Smooth muscle cell (in vitro differentiated cells): ENCODE measurements around the gene RELA. TPM values are rescaled to one million over a fixed set of nuclear protein-coding genes. Genes with fewer than 3 reads are reported as not detected.

Source experiments
- DNase-seq: peaks from one replicate; lab custom pipeline; 2025; ENCODE audit not compliant: unreplicated experiment; lab: John Stamatoyannopoulos, UW
- H2AFZ ChIP-seq: fragments of 200-600 bp; sonication (generic); 2 replicates; pipeline ENCODE4 v1.6.0; 2016; ENCODE audit warnings: antibody characterized with exemption, low read depth, mild to moderate bottlenecking
- H3F3A ChIP-seq: fragments of 200-600 bp; sonication (generic); 2 replicates; pipeline ENCODE4 v1.6.0; 2017; ENCODE audit warnings: antibody characterized with exemption, low read depth
- H3K27ac ChIP-seq: fragments of 200-600 bp; sonication (generic); 2 replicates; pipeline ENCODE4 v1.5.1; 2016; ENCODE audit warnings: low read depth, mild to moderate bottlenecking
- H3K27me3 ChIP-seq: fragments of 200-600 bp; sonication (generic); 2 replicates; pipeline ENCODE4 v1.6.1; 2016; ENCODE audit warnings: low read depth, mild to moderate bottlenecking
- H3K36me3 ChIP-seq: fragments of 200-600 bp; sonication (generic); 2 replicates; pipeline ENCODE4 v1.5.1; 2016; ENCODE audit warnings: low read depth
- H3K4me1 ChIP-seq: fragments of 200-600 bp; sonication (generic); 2 replicates; pipeline ENCODE4 v1.5.1; 2016; ENCODE audit warnings: low read depth
- H3K4me2 ChIP-seq: fragments of 200-600 bp; sonication (generic); 2 replicates; pipeline ENCODE4 v1.6.0; 2016; ENCODE audit warnings: mild to moderate bottlenecking
- H3K4me3 ChIP-seq: fragments of 200-600 bp; sonication (generic); 2 replicates; pipeline ENCODE4 v1.5.1; 2016; ENCODE audit warnings: mild to moderate bottlenecking
- H3K79me2 ChIP-seq: fragments of 200-600 bp; sonication (generic); 2 replicates; pipeline ENCODE4 v1.6.0; 2016; ENCODE audit warnings: low read depth, mild to moderate bottlenecking
- H3K9ac ChIP-seq: fragments of 200-600 bp; sonication (generic); 2 replicates; pipeline ENCODE4 v1.6.0; 2016; ENCODE audit warnings: low read depth
- H3K9me3 ChIP-seq: fragments of 200-600 bp; sonication (generic); replicated peaks from 2 replicates; pipeline ENCODE4 v1.5.1; 2016; ENCODE audit warnings: low read depth
- H4K20me1 ChIP-seq: fragments of 200-600 bp; sonication (generic); 2 replicates; pipeline ENCODE4 v1.6.0; 2016; ENCODE audit warnings: low read depth
- WGBS: methylation state at CpG from one replicate; pipeline ENCODE4 v1.1.7; 2016; ENCODE audit warnings: low lambda C conversion rate; 5-methylcytosine and 5-hydroxymethylcytosine counted together
- microRNA-seq: library from miRNA; unstranded; fragments of <30 nt; microRNA quantifications from one replicate; pipeline ENCODE4, GENCODE V29; 2016; ENCODE audit warnings: borderline number of aligned reads
- polyA plus RNA-seq: library from polyadenylated mRNA; unstranded; fragments of >200 nt; fragmentation: Nextera tagmentation; extraction: Ambion mirVana; gene quantifications from 2 replicates; pipeline ENCODE4 v1.2.1, GENCODE V29; 2016
- small RNA-seq: library from RNA; depleted of rRNA; stranded (forward); fragments of <200 nt; gene quantifications from one replicate; pipeline ENCODE3, GENCODE V24; 2014
- total RNA-seq: library from RNA; depleted of rRNA; stranded (reverse); fragments of >200 nt; gene quantifications from 2 replicates; pipeline ENCODE4 v1.2.3, GENCODE V29; 2014
- TF ChIP-seq, protein P1 (sequence below): fragments of 200-600 bp; sonication (generic); IDR thresholded peaks from 2 replicates; pipeline ENCODE4 v1.5.1; 2017; ENCODE audit warnings: borderline replicate concordance, mild to moderate bottlenecking, antibody characterized with exemption; ENCODE audit not compliant: insufficient read depth, poor library complexity, severe bottlenecking

The RELA gene
- total and polyA plus RNA-seq, 2 experiments from 2014 or later = 41.7 to 82.8 TPM

DNA sequence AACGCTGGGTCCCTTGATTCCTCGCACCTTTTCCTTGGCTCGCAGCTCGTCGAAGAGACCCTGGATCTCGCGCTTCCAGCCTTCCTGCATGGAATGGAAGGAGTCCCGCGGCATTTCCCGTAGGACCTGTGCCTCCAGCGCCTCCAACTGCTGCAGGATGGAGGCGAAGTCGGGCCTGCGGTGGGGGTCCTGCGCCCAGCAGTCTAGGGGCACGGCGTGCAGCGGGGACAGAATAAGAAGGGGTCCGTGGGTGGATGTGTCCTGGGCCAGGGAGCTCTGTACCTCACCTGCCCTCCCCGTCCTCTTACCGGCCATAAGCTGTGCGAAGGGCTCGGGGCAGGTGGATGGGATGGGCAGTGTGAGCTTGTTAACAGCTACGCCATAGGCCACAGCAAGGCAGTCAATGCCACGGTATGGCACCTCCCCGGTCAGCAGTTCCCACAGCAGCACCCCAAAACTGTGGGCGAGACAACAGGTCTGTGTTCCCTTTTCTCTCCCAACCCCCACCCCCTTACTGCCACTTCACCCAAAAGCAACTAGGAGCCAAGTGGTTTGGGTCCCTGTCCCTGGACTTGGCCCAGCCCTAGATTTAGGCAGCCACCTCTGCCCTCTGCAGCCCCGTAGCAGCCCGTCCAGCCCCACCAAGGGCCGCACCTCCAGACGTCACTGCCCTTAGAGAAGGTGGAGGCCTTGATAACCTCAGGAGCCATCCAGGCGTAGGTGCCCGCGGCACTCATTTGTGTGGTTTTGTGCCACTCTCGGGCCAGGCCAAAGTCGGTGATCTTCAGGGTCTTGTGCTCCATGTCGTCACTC, 54.9 kb downstream of the RELA start:
- Histone ChIP-seq H3K9me3 (no peaks in the 10 kb centered on the region), H3K4me1 (peaks cover 19% of the 10 kb centered on the region), H3K36me3 (peaks cover 3% of the 10 kb centered on the region), H3K27ac (no peak overlapping the region), H3K4me3 (peak overlapping the region; percentile 27), H2AFZ (no peak overlapping the region), H3K79me2 (peaks cover 19% of the 10 kb centered on the region), H3K4me2 (peak overlapping the region; percentile 79), H3K27me3 (no peaks in the 10 kb centered on the region), H3K9ac (no peak overlapping the region), H4K20me1 (peaks cover 62% of the 10 kb centered on the region), H3F3A (peaks cover 5% of the 10 kb centered on the region)
- no peak for DNase-seq
- TF ChIP-seq, protein P1, sequence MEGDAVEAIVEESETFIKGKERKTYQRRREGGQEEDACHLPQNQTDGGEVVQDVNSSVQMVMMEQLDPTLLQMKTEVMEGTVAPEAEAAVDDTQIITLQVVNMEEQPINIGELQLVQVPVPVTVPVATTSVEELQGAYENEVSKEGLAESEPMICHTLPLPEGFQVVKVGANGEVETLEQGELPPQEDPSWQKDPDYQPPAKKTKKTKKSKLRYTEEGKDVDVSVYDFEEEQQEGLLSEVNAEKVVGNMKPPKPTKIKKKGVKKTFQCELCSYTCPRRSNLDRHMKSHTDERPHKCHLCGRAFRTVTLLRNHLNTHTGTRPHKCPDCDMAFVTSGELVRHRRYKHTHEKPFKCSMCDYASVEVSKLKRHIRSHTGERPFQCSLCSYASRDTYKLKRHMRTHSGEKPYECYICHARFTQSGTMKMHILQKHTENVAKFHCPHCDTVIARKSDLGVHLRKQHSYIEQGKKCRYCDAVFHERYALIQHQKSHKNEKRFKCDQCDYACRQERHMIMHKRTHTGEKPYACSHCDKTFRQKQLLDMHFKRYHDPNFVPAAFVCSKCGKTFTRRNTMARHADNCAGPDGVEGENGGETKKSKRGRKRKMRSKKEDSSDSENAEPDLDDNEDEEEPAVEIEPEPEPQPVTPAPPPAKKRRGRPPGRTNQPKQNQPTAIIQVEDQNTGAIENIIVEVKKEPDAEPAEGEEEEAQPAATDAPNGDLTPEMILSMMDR = no peak
- 74% methylated on average over 37 of the region's 37 CpGs for WGBS

DNA sequence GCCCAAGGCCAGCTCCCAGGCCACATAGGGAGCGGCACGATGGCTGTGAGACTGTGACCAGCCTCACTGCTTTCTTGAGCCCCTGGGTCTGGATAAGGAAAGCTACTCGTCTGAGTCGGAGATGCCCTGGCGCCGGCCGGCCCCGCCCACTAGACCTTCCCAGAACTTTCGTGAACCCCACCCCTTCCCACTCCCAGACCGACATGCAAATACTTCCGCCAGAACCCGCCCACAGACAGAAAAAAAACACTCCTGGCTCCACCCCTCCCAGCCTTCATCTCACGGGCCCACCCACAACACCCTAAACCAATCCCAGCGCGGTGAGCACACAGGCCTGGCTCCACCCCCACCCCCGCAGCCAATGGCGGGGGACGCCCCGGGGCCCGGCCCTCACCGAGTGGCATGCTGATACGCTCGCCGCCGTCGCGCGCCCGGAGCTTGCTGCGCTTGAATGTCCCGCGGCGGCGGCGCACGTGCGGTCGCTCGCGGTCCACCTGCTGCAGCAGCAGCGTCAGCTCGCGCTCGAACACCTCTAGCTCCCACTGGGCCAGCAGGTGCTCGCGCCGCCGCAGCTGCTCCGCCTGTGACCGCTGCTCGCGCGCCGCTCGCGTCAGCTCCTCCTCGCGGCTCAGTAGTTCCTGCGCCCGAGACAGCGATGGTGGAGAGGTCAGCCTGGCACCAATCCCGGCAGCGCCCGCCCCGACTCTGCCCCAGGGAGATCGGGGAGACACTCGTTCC, 55.7 kb downstream of the RELA start:
- Histone ChIP-seq H3K36me3 (peaks cover 3% of the 10 kb centered on the region), H3F3A (peaks cover 5% of the 10 kb centered on the region), H2AFZ (no peak overlapping the region), H3K4me3 (peak overlapping the region; percentile 27), H3K4me2 (peak overlapping the region; percentile 79), H3K9me3 (no peaks in the 10 kb centered on the region), H3K4me1 (peaks cover 12% of the 10 kb centered on the region), H4K20me1 (peaks cover 56% of the 10 kb centered on the region), H3K79me2 (peaks cover 11% of the 10 kb centered on the region), H3K27me3 (no peaks in the 10 kb centered on the region), H3K27ac (peak overlapping the region; percentile 41), H3K9ac (no peak overlapping the region)
- peak; percentile 92 for DNase-seq
- whole genome bisulfite sequencing = 6% methylated on average over 66 of the region's 67 CpGs
- TF ChIP-seq, protein P1 = no peak

DNA sequence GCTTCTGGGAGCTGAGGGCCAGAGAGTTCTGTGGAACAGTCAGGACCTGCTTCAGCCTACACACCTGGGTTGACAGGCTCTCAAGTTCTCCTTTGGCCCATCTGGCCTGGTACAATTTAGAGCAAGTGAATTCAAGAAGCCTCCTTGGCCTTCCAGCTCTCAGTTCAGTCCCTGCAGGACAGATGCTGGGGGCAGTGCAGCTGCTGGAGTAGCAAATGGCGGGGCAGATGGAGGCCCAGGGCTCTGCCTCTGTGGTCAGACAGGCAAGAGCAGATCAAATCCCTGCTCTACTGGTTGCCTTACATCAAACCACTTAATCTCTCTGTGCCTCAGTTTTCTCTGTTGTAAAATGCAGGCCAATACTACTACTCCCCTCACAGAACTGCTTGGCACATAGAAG, 58.5 kb downstream of the RELA start:
- 100% methylated on average over 1 of the region's 1 CpG for WGBS
- H3K27me3 ChIP-seq = no peaks in the 10 kb centered on the region
- no peak overlapping the region for H3K9ac ChIP-seq
- no peak overlapping the region for H3K27ac ChIP-seq
- H2AFZ ChIP-seq = no peak overlapping the region
- no peaks in the 10 kb centered on the region for H3K9me3 ChIP-seq
- peaks cover 3% of the 10 kb centered on the region for H3K36me3 ChIP-seq
- H4K20me1 ChIP-seq = peaks cover 28% of the 10 kb centered on the region
- H3K4me1 ChIP-seq = peaks cover 9% of the 10 kb centered on the region
- H3K4me3 ChIP-seq = no peak overlapping the region
- H3K4me2 ChIP-seq = no peak overlapping the region
- DNase-seq = no peak
- peaks cover 5% of the 10 kb centered on the region for H3F3A ChIP-seq
- TF ChIP-seq, protein P1 = no peak
- H3K79me2 ChIP-seq = no peaks in the 10 kb centered on the region

Small RNA genes within 50 kb of the gene (microRNA-seq; reads per million reads assigned to microRNA genes)
- not detected for gene MIR4489
- gene MIR4690 = not detected

Small RNA genes within 50 kb of the gene (small RNA-seq; reads per million reads assigned to genes)
- gene MIR4489 (not detected), gene MIR4690 (not detected), gene RN7SL309P (not detected)

Other genes starting within 250 kb of the RELA start
- gene NEAT1, start 240.1 kb downstream of the RELA start, total RNA-seq = 142 and 155 TPM in 2 replicates
- gene NEAT1, start 240.1 kb downstream of the RELA start, polyA plus RNA-seq = 14.9 and 84.6 TPM in 2 replicates
- 7,019 and 7,386 TPM in 2 replicates for gene MALAT1, start 163.9 kb downstream of the RELA start, total RNA-seq
- 6,158 and 16,096 TPM in 2 replicates for gene MALAT1, start 163.9 kb downstream of the RELA start, polyA plus RNA-seq
- gene SCYL1, start 137.8 kb downstream of the RELA start, total RNA-seq = 66.6 and 90.8 TPM in 2 replicates
- gene SCYL1, start 137.8 kb downstream of the RELA start, polyA plus RNA-seq = 108 and 123 TPM in 2 replicates
- 33.6 TPM in 2 replicates for gene LTBP3, start 104.6 kb downstream of the RELA start, total RNA-seq
- gene LTBP3, start 104.6 kb downstream of the RELA start, polyA plus RNA-seq = 46.4 and 53.9 TPM in 2 replicates
- gene ZNRD2, start 92.4 kb downstream of the RELA start, total RNA-seq = 45.9 and 55.5 TPM in 2 replicates
- 105 and 108 TPM in 2 replicates for gene ZNRD2, start 92.4 kb downstream of the RELA start, polyA plus RNA-seq
- gene FAM89B, start 90.4 kb downstream of the RELA start, total RNA-seq = 51.4 and 63.9 TPM in 2 replicates
- 174 TPM in 2 replicates for gene FAM89B, start 90.4 kb downstream of the RELA start, polyA plus RNA-seq
- 5.1 and 14.0 TPM in 2 replicates for gene EHBP1L1, start 86.9 kb downstream of the RELA start, total RNA-seq
- gene EHBP1L1, start 86.9 kb downstream of the RELA start, polyA plus RNA-seq = 28.4 and 29.5 TPM in 2 replicates
- gene KCNK7, start 67.1 kb downstream of the RELA start, total RNA-seq = 1.7 TPM in 1 of 2 replicates, not detected in the other
- gene KCNK7, start 67.1 kb downstream of the RELA start, polyA plus RNA-seq = not detected in 2 replicates
- 14.9 and 15.0 TPM in 2 replicates for gene MAP3K11, start 48.7 kb downstream of the RELA start, total RNA-seq
- gene MAP3K11, start 48.7 kb downstream of the RELA start, polyA plus RNA-seq = 17.3 and 29.7 TPM in 2 replicates
- 12.0 and 17.5 TPM in 2 replicates for gene PCNX3, start 47.1 kb downstream of the RELA start, total RNA-seq
- gene PCNX3, start 47.1 kb downstream of the RELA start, polyA plus RNA-seq = 18.3 and 20.7 TPM in 2 replicates
- 9.8 and 15.9 TPM in 2 replicates for gene SIPA1, start 24.8 kb downstream of the RELA start, total RNA-seq
- gene SIPA1, start 24.8 kb downstream of the RELA start, polyA plus RNA-seq = 63.8 and 67.6 TPM in 2 replicates
- gene KAT5, start 49.3 kb upstream of the RELA start, total RNA-seq = 37.0 and 40.1 TPM in 2 replicates
- 38.8 and 45.1 TPM in 2 replicates for gene KAT5, start 49.3 kb upstream of the RELA start, polyA plus RNA-seq
- 20.9 and 30.0 TPM in 2 replicates for gene RNASEH2C, start 57.9 kb upstream of the RELA start, total RNA-seq
- 51.7 and 56.8 TPM in 2 replicates for gene RNASEH2C, start 57.9 kb upstream of the RELA start, polyA plus RNA-seq
- gene AP5B1, start 118.1 kb upstream of the RELA start, total RNA-seq = 5.4 and 6.2 TPM in 2 replicates
- gene AP5B1, start 118.1 kb upstream of the RELA start, polyA plus RNA-seq = 7.7 and 11.6 TPM in 2 replicates
- 7.8 and 8.3 TPM in 2 replicates for gene OVOL1, start 124.1 kb upstream of the RELA start, total RNA-seq
- 3.1 and 16.8 TPM in 2 replicates for gene OVOL1, start 124.1 kb upstream of the RELA start, polyA plus RNA-seq
- gene SNX32, start 171.0 kb upstream of the RELA start, total RNA-seq = 0.63 and 1.2 TPM in 2 replicates
- 1.1 and 3.3 TPM in 2 replicates for gene SNX32, start 171.0 kb upstream of the RELA start, polyA plus RNA-seq
- 1,233 and 1,255 TPM in 2 replicates for gene CFL1, start 195.3 kb upstream of the RELA start, total RNA-seq
- gene CFL1, start 195.3 kb upstream of the RELA start, polyA plus RNA-seq = 3,052 and 3,080 TPM in 2 replicates
- 21.7 and 35.1 TPM in 2 replicates for gene MUS81, start 197.5 kb upstream of the RELA start, total RNA-seq
- 39.6 and 61.1 TPM in 2 replicates for gene MUS81, start 197.5 kb upstream of the RELA start, polyA plus RNA-seq
- 99.7 and 103 TPM in 2 replicates for gene EFEMP2, start 209.9 kb upstream of the RELA start, total RNA-seq
- 328 and 362 TPM in 2 replicates for gene EFEMP2, start 209.9 kb upstream of the RELA start, polyA plus RNA-seq
- not detected in 2 replicates for gene CTSW, start 216.9 kb upstream of the RELA start, total RNA-seq
- gene CTSW, start 216.9 kb upstream of the RELA start, polyA plus RNA-seq = 0.52 TPM in 1 of 2 replicates, not detected in the other
- gene FIBP, start 225.6 kb upstream of the RELA start, total RNA-seq = 109 and 118 TPM in 2 replicates
- gene FIBP, start 225.6 kb upstream of the RELA start, polyA plus RNA-seq = 111 and 114 TPM in 2 replicates
- 15.7 and 19.5 TPM in 2 replicates for gene CCDC85B, start 227.8 kb upstream of the RELA start, total RNA-seq
- gene CCDC85B, start 227.8 kb upstream of the RELA start, polyA plus RNA-seq = 55.7 and 80.4 TPM in 2 replicates
- gene FOSL1, start 237.5 kb upstream of the RELA start, total RNA-seq = 12.5 and 15.8 TPM in 2 replicates
- 26.1 and 49.8 TPM in 2 replicates for gene FOSL1, start 237.5 kb upstream of the RELA start, polyA plus RNA-seq